ENCODE results near the gene NCKAP1.

Gene NCKAP1

DNA sequence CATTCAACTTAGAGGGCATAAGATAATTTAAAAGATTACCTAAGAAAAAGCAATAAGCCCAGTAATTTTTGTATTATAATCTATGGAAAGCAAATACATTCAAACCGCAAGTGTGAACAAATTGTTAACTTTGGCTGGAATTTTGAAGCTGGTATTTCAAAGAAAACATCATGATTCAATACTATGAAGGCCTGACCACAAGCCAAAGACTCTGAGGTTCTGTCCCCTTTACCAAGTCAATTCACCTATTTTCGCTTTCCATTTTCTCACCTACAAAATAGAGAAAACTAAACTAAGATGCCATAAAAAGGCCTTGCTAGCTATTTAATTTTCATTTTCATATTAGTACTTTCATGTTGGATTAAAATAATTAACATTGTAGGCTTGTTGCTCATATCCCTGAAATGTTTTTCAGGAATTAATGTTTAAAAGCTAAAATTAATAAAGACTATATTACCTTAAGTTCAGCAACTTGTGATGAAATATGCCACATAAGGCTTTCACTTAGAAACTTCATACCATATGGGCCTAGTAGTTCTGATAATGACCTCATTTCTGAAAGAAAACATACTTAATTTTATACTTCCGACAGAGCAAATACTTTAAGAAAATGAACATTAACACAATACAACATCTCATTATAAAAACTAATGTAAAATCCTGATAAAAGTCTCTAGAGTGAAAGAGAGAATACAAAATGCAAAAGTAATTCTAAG is 86.2 kb downstream of the NCKAP1 start:
- DNase-seq (ENCODE audit: low read depth, low spot score): peak; percentile 24

DNA sequence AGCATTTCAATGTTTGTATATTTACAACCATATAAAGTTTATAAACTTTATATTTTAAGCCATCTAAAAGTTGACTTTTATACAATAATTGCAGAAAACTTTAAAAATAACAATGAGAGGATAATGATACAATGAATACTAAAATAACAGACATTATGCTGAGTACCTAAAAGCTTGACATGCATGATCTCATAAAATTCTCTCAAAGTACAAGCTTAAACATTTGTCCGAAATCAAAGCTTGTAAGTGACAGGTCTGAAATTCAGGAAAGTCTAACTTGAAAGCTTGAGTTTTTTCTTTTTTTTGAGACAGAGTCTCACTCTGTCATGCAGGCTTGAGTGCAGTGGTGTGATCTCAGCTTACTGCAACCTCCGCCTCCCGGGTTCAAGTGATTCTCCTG is 87.7 kb downstream of the NCKAP1 start:
- no peak for DNase-seq (ENCODE audit: low read depth, low spot score)

DNA sequence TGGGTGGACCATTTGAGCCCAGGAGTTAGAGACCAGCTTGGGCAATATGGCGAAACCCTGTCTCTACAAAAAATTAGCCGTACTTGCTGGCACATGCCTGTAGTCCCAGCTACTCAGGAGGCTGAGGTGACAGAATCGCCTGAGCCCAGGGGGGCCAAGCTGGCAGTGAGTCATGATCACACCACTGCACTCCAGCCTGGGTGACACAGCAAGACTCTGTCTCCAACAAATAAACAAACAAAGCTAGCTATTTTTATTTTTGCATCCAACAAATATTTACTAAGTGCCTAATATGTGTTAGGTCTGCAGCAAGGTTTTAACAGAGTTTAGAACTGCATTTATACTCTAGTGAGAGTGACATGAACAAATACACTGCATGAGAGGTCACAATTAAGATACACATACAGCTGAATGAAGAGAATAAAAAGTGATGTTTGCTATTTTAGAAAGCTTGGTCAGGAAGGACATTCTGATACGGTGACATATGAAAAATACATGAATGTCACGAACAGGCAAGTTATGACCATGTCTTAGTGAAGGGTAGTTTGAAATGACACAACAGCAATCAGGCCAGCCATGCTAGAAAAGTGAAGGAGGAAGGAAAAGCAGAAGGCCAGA is 88.6 kb downstream of the NCKAP1 start:
- DNase-seq (ENCODE audit: low read depth, low spot score): no peak

DNA sequence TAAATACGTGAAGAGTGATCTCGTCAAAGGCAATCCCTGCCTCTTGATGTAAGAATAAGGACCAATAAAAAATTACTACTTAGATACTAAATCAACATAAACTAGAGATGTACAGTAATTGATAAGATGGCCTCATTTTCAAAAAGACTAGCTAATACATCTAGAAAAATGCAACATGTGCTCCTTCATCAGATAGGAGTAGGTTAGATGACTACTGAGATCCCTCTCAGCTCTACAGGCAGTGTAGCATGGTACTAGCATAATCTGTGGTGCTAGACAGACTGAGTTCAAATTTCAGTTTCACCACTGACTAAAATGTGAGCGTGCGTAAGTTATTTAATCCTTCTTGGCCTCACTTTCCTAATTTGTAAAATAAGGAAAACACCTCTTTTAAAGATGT is 89.2 kb downstream of the NCKAP1 start:
- DNase-seq (ENCODE audit: low read depth, low spot score): no peak

DNA sequence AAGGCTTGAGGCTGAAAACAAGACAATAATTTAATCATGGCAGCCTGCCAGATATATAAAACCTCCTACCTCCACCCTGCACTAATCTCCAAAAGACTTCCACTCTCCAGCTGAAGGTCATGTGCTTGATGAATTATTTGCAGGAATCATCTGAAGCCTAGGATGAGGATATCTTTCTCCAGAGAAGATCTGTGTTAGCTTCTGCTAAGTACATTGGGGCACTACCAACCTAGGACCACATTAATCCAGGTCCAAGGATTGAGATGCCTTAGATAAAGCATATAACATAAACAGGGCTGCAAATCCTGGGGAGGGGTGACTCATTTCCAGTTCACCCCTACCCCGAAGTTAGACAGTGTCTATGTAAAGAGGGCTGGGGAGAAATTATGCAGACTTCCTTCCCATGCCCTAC is 91.3 kb downstream of the NCKAP1 start:
- DNase-seq (ENCODE audit: low read depth, low spot score): no peak

DNA sequence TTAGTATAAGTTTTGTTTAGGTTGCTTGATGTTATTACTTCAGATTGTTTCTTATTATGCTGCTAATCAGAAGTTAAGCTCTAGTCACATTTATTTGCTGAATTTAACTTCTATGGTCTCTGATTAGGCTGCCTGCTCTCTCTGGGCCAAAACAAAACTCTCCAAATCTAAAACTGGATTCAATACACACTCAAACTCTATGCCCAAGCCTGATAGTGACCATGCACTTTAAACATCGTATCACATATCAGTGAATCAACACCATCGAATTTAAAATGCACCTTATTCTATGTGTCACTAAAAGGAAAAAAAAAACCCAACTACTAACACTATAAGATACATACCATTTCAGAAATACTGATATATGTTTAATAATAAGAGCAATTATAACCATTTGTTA is 94.9 kb downstream of the NCKAP1 start:
- DNase-seq (ENCODE audit: low read depth, low spot score): no peak

DNA sequence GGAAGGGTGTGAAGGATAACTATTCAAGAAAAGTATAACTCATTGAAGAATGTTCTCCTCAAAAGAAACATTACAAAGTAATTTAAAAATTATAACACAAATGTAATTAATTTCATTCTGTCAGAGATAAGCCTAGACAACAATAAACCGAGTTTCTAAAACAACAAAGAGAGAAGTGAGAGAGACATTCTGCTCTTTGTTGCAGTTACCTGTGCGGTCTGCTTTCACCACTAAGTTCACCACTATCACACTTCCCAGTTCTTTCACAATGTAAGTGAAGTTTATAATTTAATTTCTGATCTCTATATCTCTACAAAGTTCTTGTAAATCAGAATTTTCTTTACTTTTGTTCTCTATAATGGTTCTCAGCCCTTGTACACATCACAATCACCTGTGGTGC is 95.5 kb downstream of the NCKAP1 start:
- no peak for DNase-seq (ENCODE audit: low read depth, low spot score)

DNA sequence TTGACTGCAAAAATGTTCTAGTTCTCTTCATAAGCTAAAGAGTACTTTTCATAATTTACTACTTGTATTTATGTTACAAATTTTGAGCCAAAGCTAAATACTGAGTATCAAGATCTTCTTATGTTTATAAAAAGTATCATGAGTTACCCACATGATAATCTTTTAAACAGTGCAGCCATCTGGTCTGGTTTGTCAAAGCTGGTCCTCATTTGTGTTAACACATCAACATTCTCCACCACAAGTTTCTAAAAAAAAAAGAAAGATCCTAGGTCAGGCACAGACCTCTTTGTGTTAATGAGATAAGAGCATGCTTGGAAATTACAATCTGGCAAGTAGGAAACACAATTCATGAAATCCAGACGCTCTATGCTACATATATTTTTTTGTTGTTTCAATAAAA is 96.3 kb downstream of the NCKAP1 start:
- no peak for DNase-seq (ENCODE audit: low read depth, low spot score)

DNA sequence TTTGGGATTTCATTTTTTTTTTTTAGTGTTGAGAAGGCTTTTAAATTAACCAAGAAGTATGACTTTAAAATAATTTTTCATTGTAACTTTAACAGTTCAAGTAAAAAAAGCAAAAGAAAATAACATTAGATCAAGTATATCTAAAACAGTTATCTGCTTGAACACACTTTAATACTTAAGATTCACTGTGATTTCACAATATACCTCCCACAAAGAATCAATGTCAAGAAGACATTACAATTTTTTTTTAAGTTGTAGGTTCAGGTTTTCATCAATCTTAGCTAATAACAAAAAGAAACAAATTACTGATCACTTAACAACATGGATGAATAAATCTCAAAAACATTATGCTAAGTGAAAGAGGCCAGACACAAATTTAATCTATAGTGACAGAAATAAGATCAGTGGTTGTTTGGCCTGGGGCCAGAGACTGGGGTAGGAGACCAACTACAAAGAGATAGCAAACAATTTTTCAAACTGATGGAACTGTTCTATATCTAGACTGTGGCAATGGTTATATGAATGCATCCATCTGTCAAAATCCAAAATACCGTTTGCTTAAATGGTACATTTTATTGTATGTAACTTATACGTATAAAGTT is 97.0 kb downstream of the NCKAP1 start:
- DNase-seq (ENCODE audit: low read depth, low spot score): no peak

DNA sequence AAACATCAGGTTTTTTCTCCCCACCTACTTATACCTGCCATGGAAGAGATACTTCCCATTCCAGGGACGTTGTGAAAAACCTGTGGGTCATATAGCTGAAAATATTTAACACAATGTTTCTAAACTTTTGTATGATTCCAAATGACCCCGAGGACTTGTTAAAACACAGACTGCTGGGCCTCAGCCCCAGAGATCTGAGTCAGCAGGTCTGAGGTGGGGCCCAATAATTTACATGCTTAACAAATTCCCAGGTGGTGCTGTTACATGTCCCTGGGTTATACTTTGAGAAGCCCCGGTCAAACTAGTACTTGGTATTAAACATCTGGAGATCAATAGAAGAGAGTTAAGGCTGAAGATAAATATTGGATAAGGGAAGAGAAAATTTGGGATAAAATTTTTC is 100.4 kb downstream of the NCKAP1 start:
- no peak for DNase-seq (ENCODE audit: low read depth, low spot score)

DNA sequence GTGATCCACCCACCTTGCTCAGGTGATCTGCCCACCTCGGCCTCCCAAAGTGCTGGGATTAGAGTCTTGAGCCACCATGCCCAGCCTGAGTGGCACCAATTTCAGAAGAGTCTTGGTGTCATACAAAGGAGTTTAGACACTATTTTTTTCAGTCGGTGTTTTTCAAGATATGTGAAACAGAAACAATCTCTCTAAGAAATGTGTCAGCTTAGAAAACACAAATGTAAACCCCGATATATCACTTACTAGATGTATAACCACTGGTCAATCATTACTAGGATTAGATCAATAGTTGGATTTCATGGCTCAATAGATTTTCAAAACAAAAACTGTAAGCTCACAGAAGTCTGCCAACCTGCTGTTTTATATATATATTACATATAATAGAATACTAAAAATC is 104.6 kb downstream of the NCKAP1 start:
- DNase-seq (ENCODE audit: low read depth, low spot score): no peak

DNA sequence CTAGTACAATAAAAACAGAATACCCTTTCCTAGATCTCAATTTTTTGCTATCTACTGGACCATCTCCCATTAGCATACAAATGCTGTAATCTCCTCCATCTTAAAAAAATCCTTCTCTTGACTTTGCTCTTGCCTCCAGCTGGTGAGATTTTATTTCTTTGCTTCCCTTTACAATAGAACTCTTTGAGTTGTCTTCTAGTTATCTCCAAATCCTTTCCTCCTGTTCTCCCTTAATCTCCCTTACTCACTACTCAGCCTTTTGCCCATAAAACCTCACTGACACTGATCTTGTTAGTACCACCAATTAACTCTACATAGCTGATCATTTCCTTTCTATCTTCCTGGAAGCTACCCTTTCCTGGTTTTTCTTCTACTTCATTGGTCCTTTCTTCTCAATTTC is 108.3 kb downstream of the NCKAP1 start:
- DNase-seq (ENCODE audit: low read depth, low spot score): no peak

DNA sequence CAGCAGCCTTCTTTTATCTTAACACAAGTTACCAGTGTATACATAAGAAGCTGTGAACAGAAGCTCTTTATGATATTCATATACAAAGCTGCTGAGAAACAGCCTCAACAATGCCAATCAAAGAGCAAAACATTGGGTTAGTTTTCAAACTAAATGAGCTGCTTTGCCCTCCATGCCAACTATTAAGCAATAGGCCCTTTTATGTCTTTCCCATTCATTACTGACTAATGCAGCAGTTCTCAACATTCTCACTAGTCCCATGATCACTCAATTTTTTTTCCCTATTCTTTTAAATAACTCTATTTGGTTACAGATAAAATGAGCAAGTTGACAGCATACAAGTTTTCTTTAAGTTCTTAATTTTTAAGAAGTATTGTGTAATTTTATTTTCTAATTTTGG is 114.0 kb downstream of the NCKAP1 start:
- DNase-seq (ENCODE audit: low read depth, low spot score): no peak

DNA sequence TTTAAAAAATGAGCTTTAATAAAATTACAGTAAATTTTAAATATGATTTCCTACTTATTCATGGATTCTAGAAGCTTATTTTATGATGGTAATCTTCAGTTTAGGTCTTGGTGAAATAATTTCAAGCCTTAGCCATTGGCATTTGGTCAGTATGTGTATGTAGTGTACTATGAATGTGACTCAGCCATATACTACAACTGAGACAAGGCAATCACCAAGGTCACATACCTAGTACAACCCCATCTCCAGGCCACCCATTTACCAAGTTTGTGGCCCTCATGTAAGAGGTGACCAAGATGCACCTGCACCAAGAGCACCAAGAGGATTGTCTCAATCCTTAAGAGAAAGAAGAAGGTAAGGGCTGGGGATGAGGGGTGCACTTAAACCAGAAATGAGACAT is 117.0 kb downstream of the NCKAP1 start:
- no peak for DNase-seq (ENCODE audit: low read depth, low spot score)

DNA sequence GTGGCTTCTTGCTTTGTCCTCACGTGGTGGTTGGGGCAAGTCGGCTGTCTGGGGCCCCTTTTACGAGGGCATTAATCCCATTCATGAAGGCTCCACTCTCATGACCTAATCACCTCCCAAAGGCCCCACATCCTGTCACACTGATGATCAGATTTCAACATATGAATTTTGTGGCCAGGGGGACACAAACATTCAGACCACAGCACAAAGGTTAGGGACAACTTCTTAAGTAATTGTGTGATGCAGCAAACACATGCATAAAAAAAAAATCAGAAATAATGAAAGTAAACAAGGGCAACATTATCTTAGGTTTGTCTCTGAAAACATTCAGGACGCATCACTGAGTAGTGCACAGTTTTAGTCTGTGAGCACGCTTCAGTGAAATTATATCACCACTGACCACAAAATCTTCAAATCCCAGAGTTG is 117.6 kb downstream of the NCKAP1 start:
- no peak for DNase-seq (ENCODE audit: low read depth, low spot score)

DNA sequence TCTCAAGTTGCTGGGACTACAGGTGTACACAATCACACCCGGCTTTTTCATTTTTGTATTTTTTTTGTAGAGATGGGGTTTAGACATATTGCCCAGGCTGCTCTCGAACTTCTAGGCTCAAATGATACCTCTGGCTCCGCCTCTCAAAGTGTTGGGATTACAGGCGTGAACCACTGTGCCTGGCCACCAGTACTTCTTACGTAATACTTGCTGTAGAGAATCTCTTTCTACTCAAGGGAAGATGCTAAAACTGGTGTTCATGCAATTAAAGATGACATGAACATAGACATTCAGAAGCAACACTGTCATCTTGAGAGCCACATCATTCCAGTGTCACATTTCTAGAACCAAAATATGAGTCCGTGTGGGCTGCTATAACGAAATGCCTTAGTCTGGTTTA is 118.2 kb downstream of the NCKAP1 start:
- no peak for DNase-seq (ENCODE audit: low read depth, low spot score)

DNA sequence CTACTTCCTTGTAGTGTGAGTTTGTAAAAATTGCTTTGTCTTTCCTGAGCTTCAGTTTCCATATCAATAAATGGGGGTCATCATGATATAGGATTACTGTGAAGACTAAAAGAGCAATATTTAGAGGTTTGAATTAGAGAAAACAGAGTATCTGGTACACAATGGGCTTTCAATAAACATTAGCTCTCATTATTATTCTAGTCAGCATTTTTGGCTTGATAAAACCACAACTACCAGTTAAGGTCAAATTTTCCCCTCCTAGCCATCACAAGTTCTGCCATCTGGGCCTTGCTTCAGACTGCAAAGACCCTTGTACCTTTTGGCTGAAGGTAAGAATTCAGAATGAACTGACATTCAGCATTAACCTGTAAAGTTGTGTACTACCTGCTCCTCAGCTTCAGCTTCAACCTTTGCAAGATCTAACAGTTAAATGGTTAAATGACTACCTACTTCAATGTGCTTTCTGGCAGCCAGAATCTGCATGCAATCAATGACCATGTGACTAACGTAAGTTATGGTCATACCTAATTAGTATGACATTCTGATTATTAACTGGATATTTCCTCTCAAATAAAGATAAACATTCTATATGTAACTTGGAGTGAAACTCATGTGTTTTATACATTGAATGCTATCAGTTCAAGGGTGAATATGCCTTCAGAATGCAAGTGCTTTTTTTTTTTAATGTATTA is 119.2 kb downstream of the NCKAP1 start:
- DNase-seq (ENCODE audit: low read depth, low spot score): no peak

DNA sequence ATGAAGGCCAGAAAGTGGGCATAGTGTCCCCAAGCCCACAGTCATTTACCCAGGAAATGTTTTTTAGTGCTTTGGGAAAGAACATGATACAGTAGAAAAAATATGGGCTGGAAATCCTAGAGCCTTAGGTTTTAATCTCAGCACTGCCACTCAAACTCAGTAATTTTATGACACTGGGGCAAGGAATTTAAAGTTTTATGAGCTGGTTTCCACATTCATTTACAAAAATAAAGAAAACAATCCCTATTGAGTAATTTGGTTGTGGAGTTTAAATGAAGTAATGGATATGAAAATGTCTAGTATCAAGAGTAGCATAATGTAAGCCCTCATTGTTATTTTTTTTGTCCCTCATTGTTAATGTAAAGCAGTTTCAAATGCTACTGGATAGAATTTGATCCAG is 120.3 kb downstream of the NCKAP1 start:
- DNase-seq (ENCODE audit: low read depth, low spot score): no peak

DNA sequence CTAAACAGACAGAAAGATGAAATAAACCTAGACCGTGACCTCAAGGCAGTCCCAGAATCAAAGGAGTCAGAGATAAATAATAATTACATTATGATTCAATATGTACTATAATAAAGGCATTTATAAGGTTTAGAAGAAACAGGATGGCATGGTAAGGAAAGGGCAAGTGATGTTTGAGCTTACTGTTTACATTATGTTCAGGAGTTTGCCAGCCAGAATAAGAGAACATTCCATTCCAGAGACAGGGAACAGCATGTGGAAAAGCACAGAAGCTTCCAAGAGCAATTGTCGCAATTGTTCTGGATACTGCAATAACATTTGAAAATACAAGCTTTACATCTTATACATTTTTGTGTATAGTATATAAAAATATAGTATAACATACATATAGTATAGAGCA is 121.8 kb downstream of the NCKAP1 start:
- DNase-seq (ENCODE audit: low read depth, low spot score): no peak

DNA sequence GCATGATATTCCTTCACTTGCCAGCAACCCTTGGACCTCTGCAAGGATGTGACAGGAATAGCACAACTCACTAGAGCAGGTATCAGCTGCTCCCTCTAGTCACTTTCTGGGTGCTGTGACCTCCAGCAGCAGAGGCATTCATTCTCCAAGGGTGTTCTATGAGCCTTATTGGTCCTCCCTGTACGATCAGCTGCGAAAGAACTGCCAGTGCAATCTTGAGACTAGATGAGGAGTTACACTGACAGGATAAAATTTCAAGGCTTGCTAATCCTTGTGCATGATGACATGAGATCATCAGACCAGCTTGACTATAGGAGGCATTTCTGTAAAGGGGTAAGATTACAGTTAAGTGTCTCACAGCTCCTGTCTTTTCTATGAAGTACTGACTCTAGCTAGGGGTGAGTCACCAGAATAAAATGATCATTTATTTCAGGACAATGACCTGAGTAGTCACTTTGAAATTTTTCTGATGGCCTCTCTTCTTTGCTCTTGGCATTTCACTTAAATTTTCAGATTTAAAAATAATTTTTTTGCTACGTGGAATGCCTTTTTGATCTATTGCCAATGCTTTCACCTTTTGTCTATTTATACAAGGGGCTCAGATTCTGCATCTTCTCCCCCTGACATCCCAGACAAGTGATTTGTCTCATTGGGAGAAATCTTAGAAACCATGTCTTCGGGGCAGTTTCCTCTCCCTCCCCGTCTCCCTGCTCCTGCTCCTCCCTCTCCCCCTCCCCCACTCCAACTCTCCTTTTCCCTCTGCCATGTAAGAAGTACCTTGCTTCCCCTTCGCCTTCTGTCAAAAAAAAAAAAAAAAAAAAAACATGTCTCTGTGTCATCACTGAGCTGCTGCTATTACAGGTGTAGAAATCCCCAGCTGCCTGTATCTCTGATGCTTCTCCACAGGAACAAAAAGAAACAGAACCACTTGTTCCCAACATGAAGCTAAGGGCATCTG is 122.6 kb downstream of the NCKAP1 start:
- peak; percentile 47 for DNase-seq (ENCODE audit: low read depth, low spot score)

DNA sequence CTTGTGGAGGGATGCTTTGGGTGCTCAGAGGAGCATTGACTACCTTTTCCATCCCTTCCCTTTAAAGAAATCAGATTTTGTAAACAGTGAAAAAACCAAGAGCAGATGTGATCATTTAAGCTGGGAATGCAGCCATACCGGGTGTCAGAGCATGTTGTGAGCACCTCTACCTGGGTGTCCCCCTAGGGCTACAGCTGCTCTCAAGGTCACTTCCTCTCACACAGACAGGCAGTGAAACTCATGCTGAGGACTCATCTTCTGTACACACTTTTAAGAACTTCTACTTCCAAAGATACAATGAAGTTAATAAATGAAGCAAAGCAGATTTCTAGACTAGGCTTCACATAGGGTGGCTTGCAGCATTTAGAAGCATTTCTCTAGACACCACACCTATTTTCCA is 123.4 kb downstream of the NCKAP1 start:
- no peak for DNase-seq (ENCODE audit: low read depth, low spot score)

DNA sequence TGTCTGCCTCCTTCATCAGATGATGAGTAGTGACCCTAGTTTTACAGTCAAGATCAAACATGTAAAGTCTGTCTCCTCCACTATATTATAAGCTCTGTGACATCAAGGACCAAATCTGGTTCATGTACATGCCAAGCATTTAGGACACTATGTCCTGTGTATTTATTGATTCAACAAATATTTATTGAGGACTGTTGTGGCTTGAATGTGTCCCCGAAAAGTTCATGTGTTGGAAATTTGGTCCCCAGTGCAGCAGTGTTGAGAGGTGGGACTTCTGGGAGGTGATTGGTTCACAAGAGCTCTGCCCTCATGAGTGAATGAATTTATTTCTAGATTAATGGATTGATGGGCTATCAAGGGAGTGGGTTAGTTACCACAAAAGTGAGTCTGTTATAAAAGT is 125.2 kb downstream of the NCKAP1 start:
- no peak for DNase-seq (ENCODE audit: low read depth, low spot score)

All from brain pericyte (primary cell).